ENCODE results near the gene TBC1D1. TPM values are rescaled to one million over a fixed set of nuclear protein-coding genes. Genes with fewer than 3 reads are reported as not detected.

Gene TBC1D1
- total RNA-seq, 4 donors from 2014 or later, result 122 to 258 (median 139) TPM

DNA sequence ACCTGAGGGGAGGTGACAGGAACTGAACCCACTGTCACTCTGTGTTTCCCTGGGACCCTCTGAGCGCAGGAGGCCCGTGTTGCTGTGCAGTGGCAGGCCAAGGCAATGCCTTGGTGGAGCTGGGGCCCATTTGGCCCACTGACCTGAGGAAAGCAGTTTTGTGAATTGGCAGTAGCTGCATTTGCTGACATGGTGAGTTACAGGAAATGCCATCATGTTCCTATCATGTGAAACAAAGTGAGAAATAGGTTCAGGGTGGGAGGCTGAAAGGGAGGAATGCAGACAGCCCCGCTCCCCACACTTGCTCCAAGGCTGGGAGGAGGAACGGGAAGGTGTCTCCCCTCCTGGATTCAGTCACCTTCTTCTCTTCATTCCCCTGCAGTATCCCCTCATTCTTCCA lies 215.4 kb downstream of the TBC1D1 start:
- TF ChIP-seq POLR2A (IDR thresholded peaks at IDR 0.05) (no peak), POLR2AphosphoS5 (IDR thresholded peaks at IDR 0.05) (no peak)
- TF ChIP-seq, protein P1, sequence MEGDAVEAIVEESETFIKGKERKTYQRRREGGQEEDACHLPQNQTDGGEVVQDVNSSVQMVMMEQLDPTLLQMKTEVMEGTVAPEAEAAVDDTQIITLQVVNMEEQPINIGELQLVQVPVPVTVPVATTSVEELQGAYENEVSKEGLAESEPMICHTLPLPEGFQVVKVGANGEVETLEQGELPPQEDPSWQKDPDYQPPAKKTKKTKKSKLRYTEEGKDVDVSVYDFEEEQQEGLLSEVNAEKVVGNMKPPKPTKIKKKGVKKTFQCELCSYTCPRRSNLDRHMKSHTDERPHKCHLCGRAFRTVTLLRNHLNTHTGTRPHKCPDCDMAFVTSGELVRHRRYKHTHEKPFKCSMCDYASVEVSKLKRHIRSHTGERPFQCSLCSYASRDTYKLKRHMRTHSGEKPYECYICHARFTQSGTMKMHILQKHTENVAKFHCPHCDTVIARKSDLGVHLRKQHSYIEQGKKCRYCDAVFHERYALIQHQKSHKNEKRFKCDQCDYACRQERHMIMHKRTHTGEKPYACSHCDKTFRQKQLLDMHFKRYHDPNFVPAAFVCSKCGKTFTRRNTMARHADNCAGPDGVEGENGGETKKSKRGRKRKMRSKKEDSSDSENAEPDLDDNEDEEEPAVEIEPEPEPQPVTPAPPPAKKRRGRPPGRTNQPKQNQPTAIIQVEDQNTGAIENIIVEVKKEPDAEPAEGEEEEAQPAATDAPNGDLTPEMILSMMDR (IDR thresholded peaks at IDR 0.05), result no peak
- Histone ChIP-seq H3K4me3 (no peak overlapping the region), H3K36me3 (no peaks in the 10 kb centered on the region), H3K27ac (peak overlapping the region in 1 of 4 donors; percentile 28), H3K9me3 (no peaks in the 10 kb centered on the region), H3K4me1 (peaks cover 0 to 39% (median 18%) of the 10 kb centered on the region in 4 donors), H3K27me3 (no peaks in the 10 kb centered on the region)
- WGBS, 2 donors (ENCODE audit: low coverage in 1 of 2), result 94 to 100% methylated on average over 2 to 4 of the region's 4 CpGs
- intact Hi-C loops (cut with DNase I; ENCODE audit: low total_unique reads), result no loop called here
- DNase-seq, result no peak
- in situ Hi-C loops (cut with MboI; ENCODE audit: low pct_ligation_motif_present in 1 of 4, low pct_unique_long_range_greater_than_20kb in 1 of 4, low sequenced_read_pairs in 3 of 4), result no loop called here

DNA sequence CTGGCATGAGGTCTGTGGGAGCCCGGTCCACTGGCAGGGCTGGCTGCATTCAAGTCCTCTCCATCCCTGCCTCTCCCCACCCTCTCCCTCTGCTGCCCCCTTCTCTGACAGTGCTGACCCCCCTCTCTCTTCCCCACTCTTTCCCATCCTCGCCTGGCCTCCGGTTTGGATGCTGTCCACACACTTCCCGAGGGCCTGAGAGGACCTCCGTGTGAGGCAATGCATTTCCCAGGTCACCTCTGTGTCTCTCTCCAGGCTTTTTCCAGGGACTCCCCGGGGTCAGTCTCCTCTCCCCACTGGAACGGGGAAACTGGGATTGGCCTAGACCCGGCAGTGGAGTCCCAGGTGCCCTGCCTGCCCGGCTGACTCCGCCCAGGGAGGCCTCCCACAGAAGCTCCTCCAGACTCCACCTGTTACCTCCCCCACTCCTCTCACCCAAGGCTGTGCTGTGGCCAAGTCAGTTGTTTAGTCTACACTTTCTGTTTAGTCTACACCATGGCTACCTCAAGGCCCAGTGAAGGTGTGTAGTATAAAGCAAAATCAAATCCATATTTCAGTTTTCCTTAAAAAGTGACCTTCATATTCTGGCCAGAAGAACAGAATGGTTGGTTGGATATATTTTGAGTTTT lies 216.1 kb downstream of the TBC1D1 start:
- 73 to 84% methylated on average over 4 to 10 of the region's 10 CpGs for WGBS, 2 donors (ENCODE audit: low coverage in 1 of 2)
- no peak for DNase-seq

DNA sequence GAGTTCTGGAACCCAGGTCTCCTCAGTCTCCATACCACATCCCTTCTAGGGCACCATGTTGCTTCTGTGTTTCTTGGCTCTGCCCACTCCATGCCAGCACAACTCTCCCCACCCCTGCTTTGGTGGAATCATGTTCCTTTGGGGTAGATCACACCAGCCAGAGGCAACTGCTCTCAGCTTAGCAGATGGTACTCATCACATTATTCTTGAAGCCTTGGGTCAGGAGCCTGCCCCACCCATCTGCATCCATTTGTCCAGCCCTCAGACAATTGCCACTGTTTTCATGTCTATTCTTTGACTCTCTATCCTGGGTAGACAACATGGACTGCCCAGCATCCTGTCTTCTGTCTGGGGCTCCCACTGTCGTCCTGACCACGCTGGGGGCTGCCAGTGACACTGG lies 216.9 kb downstream of the TBC1D1 start:
- no peak for TF ChIP-seq EP300 (IDR thresholded peaks at IDR 0.05; ENCODE audit: low read depth)
- TF ChIP-seq, protein P1 (IDR thresholded peaks at IDR 0.05), result no peak
- no peak for TF ChIP-seq POLR2AphosphoS5 (IDR thresholded peaks at IDR 0.05)
- no peak for TF ChIP-seq POLR2A (IDR thresholded peaks at IDR 0.05)
- no peak overlapping the region for H3K27ac ChIP-seq
- in situ Hi-C loops (cut with MboI; ENCODE audit: low pct_ligation_motif_present in 1 of 4, low pct_unique_long_range_greater_than_20kb in 1 of 4, low sequenced_read_pairs in 3 of 4), result no loop called here
- H3K27me3 ChIP-seq, result no peaks in the 10 kb centered on the region
- intact Hi-C loops (cut with DNase I; ENCODE audit: low total_unique reads), result no loop called here
- WGBS, 2 donors (ENCODE audit: low coverage in 1 of 2), result 71% methylated on average over 2 of the region's 2 CpGs; no CpG with 5 or more reads in 1 of the 2 donors
- no peaks in the 10 kb centered on the region for H3K36me3 ChIP-seq
- no peak overlapping the region for H3K4me3 ChIP-seq
- H3K9me3 ChIP-seq, result no peaks in the 10 kb centered on the region
- no peak for DNase-seq
- peaks cover 0 to 40% (median 18%) of the 10 kb centered on the region in 4 donors for H3K4me1 ChIP-seq

More for the DNA sequence above, 216.1 kb downstream of the TBC1D1 start:
- no peaks in the 10 kb centered on the region for H3K9me3 ChIP-seq
- no peaks in the 10 kb centered on the region for H3K27me3 ChIP-seq
- no peak overlapping the region for H3K4me3 ChIP-seq
- TF ChIP-seq, protein P1 (IDR thresholded peaks at IDR 0.05), result no peak
- TF ChIP-seq EP300 (IDR thresholded peaks at IDR 0.05; ENCODE audit: low read depth) (no peak), POLR2AphosphoS5 (IDR thresholded peaks at IDR 0.05) (no peak), POLR2A (IDR thresholded peaks at IDR 0.05) (no peak)
- in situ Hi-C loops (cut with MboI; ENCODE audit: low pct_ligation_motif_present in 1 of 4, low pct_unique_long_range_greater_than_20kb in 1 of 4, low sequenced_read_pairs in 3 of 4) (no loop called here), intact Hi-C loops (cut with DNase I; ENCODE audit: low total_unique reads) (no loop called here)
- peaks cover 0 to 43% (median 18%) of the 10 kb centered on the region in 4 donors for H3K4me1 ChIP-seq
- H3K36me3 ChIP-seq, result no peaks in the 10 kb centered on the region
- H3K27ac ChIP-seq, result peak overlapping the region in 1 of 4 donors; percentile 28

DNA sequence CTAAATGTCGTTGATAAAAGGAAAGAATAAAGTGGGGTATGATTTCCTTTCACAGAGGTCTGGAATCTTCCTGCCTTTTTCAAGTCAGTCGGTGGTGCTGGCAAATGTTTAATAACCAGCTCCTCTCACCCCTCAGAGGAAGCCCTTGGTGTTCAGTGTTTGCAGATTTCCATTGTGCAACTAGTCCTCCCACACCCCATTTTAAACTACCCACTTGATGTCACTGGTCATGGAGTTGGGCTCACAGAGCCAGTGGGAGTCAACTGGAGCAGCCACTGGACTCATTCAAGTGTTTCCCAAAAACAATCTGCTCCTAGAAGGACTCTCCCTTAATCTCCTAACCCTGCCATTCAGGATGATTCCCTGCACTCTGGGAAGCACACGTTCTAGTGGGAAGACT lies 218.5 kb downstream of the TBC1D1 start:
- no peak for TF ChIP-seq EP300 (IDR thresholded peaks at IDR 0.05; ENCODE audit: low read depth)
- TF ChIP-seq POLR2AphosphoS5 (IDR thresholded peaks at IDR 0.05), result no peak
- no peak for TF ChIP-seq POLR2A (IDR thresholded peaks at IDR 0.05)
- TF ChIP-seq, protein P1 (IDR thresholded peaks at IDR 0.05), result no peak
- H3K9me3 ChIP-seq, result no peaks in the 10 kb centered on the region
- 57 to 86% methylated on average over 1 to 3 of the region's 3 CpGs for WGBS, 2 donors (ENCODE audit: low coverage in 1 of 2)
- no peak overlapping the region for H3K4me3 ChIP-seq
- no peak for DNase-seq
- no peaks in the 10 kb centered on the region for H3K27me3 ChIP-seq
- H3K27ac ChIP-seq, result peak overlapping the region in 1 of 4 donors; percentile 39
- peaks cover 4 to 40% (median 23%) of the 10 kb centered on the region in 4 donors for H3K4me1 ChIP-seq
- in situ Hi-C loops (cut with MboI; ENCODE audit: low pct_ligation_motif_present in 1 of 4, low pct_unique_long_range_greater_than_20kb in 1 of 4, low sequenced_read_pairs in 3 of 4), result no loop called here
- H3K36me3 ChIP-seq, result no peaks in the 10 kb centered on the region
- intact Hi-C loops (cut with DNase I; ENCODE audit: low total_unique reads), result no loop called here

All from transverse colon (tissue), 4 donors.